ENCODE results near the gene HOXA3.

DNA sequence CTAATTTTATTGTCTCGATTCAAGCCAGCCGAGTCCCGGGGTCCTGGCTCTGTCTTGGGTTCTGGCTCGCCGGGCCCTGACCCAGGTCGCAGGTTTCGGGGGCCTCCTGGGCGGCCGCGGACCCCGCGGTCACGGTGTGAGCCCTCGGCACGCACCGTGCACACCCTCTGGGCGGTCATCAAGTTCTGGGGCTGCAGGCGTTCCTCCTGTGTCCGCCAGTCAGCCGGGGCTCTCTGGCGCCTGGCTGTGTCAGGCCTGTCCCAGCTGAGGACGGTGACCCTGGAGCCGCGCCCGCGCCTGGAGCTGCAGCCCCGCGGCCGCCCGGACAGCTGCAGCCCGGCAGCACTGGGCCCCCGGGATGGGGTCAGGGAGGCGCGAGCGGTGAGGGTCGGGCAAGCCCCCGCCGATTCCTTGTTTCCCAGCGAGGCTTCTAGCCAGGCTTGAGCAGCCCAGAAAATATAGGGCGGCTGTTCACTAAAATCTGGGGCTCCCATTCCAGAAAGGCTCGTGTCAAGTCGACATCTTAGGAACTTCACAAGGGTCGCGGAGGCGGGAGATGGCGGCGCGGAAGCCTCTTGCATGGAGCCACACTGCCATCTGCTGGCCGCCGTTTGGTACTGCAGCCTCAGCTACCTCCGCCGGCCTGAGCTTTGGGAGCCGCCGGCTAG lies 8.3 kb upstream of the HOXA3 start:
- TF ChIP-seq CTCF (IDR thresholded peaks at IDR 0.05; ENCODE audit: poor library complexity) (peak; percentile 97), EZH2 (IDR thresholded peaks at IDR 0.05; ENCODE audit: borderline replicate concordance) (peak; percentile 58), EZH2phosphoT487 (IDR thresholded peaks at IDR 0.05; ENCODE audit: low read depth, severe bottlenecking, unreplicated experiment) (no peak)

Measured in hepatocyte (in vitro differentiated cells).